Bronchial epithelial cell (primary cell): Measurements from ENCODE around the gene FGF19. TPM values are rescaled to one million over a fixed set of nuclear protein-coding genes. Genes with fewer than 3 reads are reported as not detected.

ENCODE experiments used
- DNase-seq: peaks from one replicate; pipeline ENCODE4 v3.0.0-alpha.2; 2010; ENCODE audit warnings: low read depth
- FAIRE-seq: peaks from 2 replicates; lab custom pipeline; 2011; peaks lifted over from hg19 to GRCh38; lab: Jason Lieb, UNC
- H3K27me3 ChIP-seq: 2 replicates; pipeline ENCODE4 v1.5.1; 2011; ENCODE audit warnings: low read length; ENCODE audit not compliant: control insufficient read depth, insufficient read depth
- H3K36me3 ChIP-seq: 2 replicates; pipeline ENCODE4 v1.5.1; 2011; ENCODE audit warnings: low read length; ENCODE audit not compliant: control insufficient read depth, insufficient read depth
- H3K4me3 ChIP-seq: 2 replicates; pipeline ENCODE4 v1.5.1; 2011; ENCODE audit warnings: mild to moderate bottlenecking, low read depth, low read length, control low read depth
- CTCF ChIP-seq: IDR thresholded peaks from 2 replicates; pipeline ENCODE4 v1.5.1; 2011; ENCODE audit warnings: mild to moderate bottlenecking, moderate library complexity, low read length, control low read depth, inconsistent platforms; ENCODE audit not compliant: insufficient read depth, severe bottlenecking
- total RNA-seq: library from RNA; depleted of rRNA; stranded (reverse); fragments of >200 nt; gene quantifications from 2 replicates; pipeline ENCODE4 v1.2.1, GENCODE V29; 2014

FGF19 gene
- total RNA-seq, 1 donor from 2014 or later = not detected

GRCh38 chr11:69686452-69686851 lies 17.4 kb downstream of the FGF19 start:
- no peak for DNase-seq
- no peak for FAIRE-seq
- Histone ChIP-seq H3K27me3 (no peaks in the 10 kb centered on the region), H3K4me3 (no peak overlapping the region), H3K36me3 (no peaks in the 10 kb centered on the region)
- TF ChIP-seq CTCF = no peak

GRCh38 chr11:69685348-69685747 lies 18.5 kb downstream of the FGF19 start:
- TF ChIP-seq CTCF = no peak
- no peak for FAIRE-seq
- Histone ChIP-seq H3K36me3 (no peaks in the 10 kb centered on the region), H3K27me3 (no peaks in the 10 kb centered on the region), H3K4me3 (no peak overlapping the region)
- no peak for DNase-seq

- DNase-seq = no peak
- Histone ChIP-seq H3K27me3 (no peaks in the 10 kb centered on the region), H3K36me3 (no peaks in the 10 kb centered on the region), H3K4me3 (no peak overlapping the region)
- no peak for TF ChIP-seq CTCF
- FAIRE-seq = no peak
Measured at GRCh38 chr11:69684651-69685050, 19.2 kb downstream of the FGF19 start.

- FAIRE-seq = no peak
- Histone ChIP-seq H3K27me3 (no peaks in the 10 kb centered on the region), H3K4me3 (no peak overlapping the region), H3K36me3 (no peaks in the 10 kb centered on the region)
- DNase-seq = peak; percentile 18
- TF ChIP-seq CTCF = peak; percentile 74
Measured at GRCh38 chr11:69683764-69684333, 20.0 kb downstream of the FGF19 start.

- DNase-seq (no peak), FAIRE-seq (no peak)
Measured at GRCh38 chr11:69682681-69683326, 21.0 kb downstream of the FGF19 start.

More at GRCh38 chr11:69682681-69683326, 21.0 kb downstream of the FGF19 start:
- Histone ChIP-seq H3K4me3 (no peak overlapping the region), H3K36me3 (no peaks in the 10 kb centered on the region), H3K27me3 (no peaks in the 10 kb centered on the region)
- TF ChIP-seq CTCF = no peak
